ENCODE data around the gene LSMEM2.
"Not testable (repeated sequence)": the region's sequence is repeated elsewhere in the genome, so short reads cannot be mapped to it uniquely, and the experiment has no call there.

DNA sequence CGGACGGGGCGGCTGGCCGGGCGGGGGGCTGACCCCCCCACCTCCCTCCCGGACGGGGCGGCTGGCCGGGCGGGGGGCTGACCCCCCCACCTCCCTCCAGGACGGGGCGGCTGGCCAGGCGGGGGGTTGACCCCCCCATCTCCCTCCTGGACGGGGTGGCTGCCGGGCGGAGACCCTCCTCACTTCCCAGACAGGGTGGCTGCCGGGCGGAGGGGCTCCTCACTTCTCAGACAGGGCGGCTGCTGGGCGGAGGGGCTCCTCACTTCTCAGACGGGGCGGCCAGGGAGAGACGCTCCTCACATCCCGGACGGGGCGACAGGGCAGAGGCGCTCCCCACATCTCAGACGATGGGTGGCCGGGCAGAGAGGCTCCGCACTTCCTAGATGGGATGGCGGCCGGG lies 33.2 kb downstream of the LSMEM2 start:
- not testable (repeated sequence) for TF ChIP-seq POLR2AphosphoS5 (IDR thresholded peaks at IDR 0.05; ENCODE audit: borderline replicate concordance, low read depth, low read length); EZH2 (IDR thresholded peaks at IDR 0.05); FOXP2 (optimal IDR thresholded peaks at IDR 0.05; ENCODE audit: control extremely low read depth, extremely low read length, insufficient read depth)

Measured in SK-N-MC (cell line).